Activated CD4-positive, alpha-beta T cell treated with anti-CD3 and anti-CD28 coated beads for 36 hours (primary cell): ENCODE measurements around the gene AOAH. TPM values are rescaled to one million over a fixed set of nuclear protein-coding genes. Genes with fewer than 3 reads are reported as not detected.

Experiments used
- ATAC-seq: fragments of 200-7000 bp; cut with Tn5 transposase; one replicate; pipeline ENCODE4 v1.10.0; 2021; ENCODE audit warnings: mild to moderate bottlenecking, moderate library complexity
- CTCF ChIA-PET: fragments of 350-600 bp; sonication (Branson Sonifier 250); formaldehyde crosslinking; loops from one replicate; lab custom pipeline; 2021; ENCODE audit warnings: antibody characterized with exemption; lab: Charles Lee
- POLR2A ChIA-PET: fragments of 350-600 bp; sonication (Branson Sonifier 250); formaldehyde crosslinking; loops from one replicate; lab custom pipeline; 2021; ENCODE audit warnings: antibody characterized with exemption, inconsistent platforms; lab: Charles Lee
- DNase-seq: peaks from one replicate; pipeline ENCODE4 v3.0.0-alpha.2; 2020
- H3K27ac Mint-ChIP-seq: one replicate; pipeline ENCODE4 v1.8.0; 2021; ENCODE audit warnings: mixed read lengths
- H3K27me3 Mint-ChIP-seq: one replicate; pipeline ENCODE4 v1.8.0; 2021; ENCODE audit warnings: mixed read lengths
- H3K36me3 Mint-ChIP-seq: one replicate; pipeline ENCODE4 v1.8.0; 2021; ENCODE audit warnings: low read depth, mixed read lengths
- H3K4me1 Mint-ChIP-seq: one replicate; pipeline ENCODE4 v1.8.0; 2021; ENCODE audit warnings: mixed read lengths
- H3K4me3 Mint-ChIP-seq: one replicate; pipeline ENCODE4 v1.8.0; 2021; ENCODE audit warnings: mild to moderate bottlenecking, moderate library complexity, mixed read lengths
- H3K9me3 Mint-ChIP-seq: one replicate; pipeline ENCODE4 v1.8.0; 2021; ENCODE audit warnings: low read depth, mixed read lengths
- intact Hi-C, 2 experiments: fragments of 100-400 bp; cut with DNase I in 1 of 2; cut with micrococcal nuclease in 1 of 2; formaldehyde crosslinking; loops; one replicate each; pipeline versions ENCODE4 v1.14.2 to v1.15.1; 2022 to 2024; cut with DNase I, micrococcal nuclease
- total RNA-seq, 2 experiments: library from RNA; stranded (reverse); gene quantifications; one replicate each; pipeline ENCODE4 v1.2.3, GENCODE V29; 2021

AOAH gene
- total RNA-seq, 2 experiments from 2014 or later: 9.2 to 10.0 TPM

GRCh38 chr7:36633377-36633776 is 90.9 kb downstream of the AOAH start:
- DNase-seq (no peak), ATAC-seq (no peak)
- H3K4me1 Mint-ChIP-seq: peaks cover 24% of the 10 kb centered on the region
- H3K9me3 Mint-ChIP-seq: no peaks in the 10 kb centered on the region
- no peak overlapping the region for H3K4me3 Mint-ChIP-seq
- intact Hi-C loops: no loop called here
- peaks cover 21% of the 10 kb centered on the region for H3K36me3 Mint-ChIP-seq
- H3K27me3 Mint-ChIP-seq: no peaks in the 10 kb centered on the region
- H3K27ac Mint-ChIP-seq: no peak overlapping the region
- CTCF ChIA-PET: no interaction called here
- POLR2A ChIA-PET: no interaction called here

GRCh38 chr7:36630112-36630650 is 94.1 kb downstream of the AOAH start:
- CTCF ChIA-PET: interaction anchor here (1.0 kb wide), 1 partner anchor 9 kb away, joined by 3 read pairs; no protein-coding TSS in a partner anchor
- Mint-ChIP-seq H3K4me1 (peaks cover 2% of the 10 kb centered on the region), H3K4me3 (no peak overlapping the region), H3K36me3 (peaks cover 11% of the 10 kb centered on the region), H3K9me3 (no peaks in the 10 kb centered on the region), H3K27ac (no peak overlapping the region), H3K27me3 (no peaks in the 10 kb centered on the region)
- POLR2A ChIA-PET: no interaction called here
- intact Hi-C loops: no loop called here
- ATAC-seq (no peak), DNase-seq (no peak)

- no peak for ATAC-seq
- Mint-ChIP-seq H3K36me3 (peaks cover 11% of the 10 kb centered on the region), H3K4me3 (no peak overlapping the region), H3K9me3 (no peaks in the 10 kb centered on the region), H3K27ac (no peak overlapping the region), H3K27me3 (no peaks in the 10 kb centered on the region), H3K4me1 (peaks cover 2% of the 10 kb centered on the region)
- POLR2A ChIA-PET: no interaction called here
- intact Hi-C loops: no loop called here
- CTCF ChIA-PET: interaction anchor here (0.6 kb wide), 1 partner anchor 9 kb away, joined by 4 read pairs; no protein-coding TSS in a partner anchor
- DNase-seq: no peak
These were observed 94.9 kb downstream of the AOAH start for GRCh38 chr7:36629351-36629750.

- intact Hi-C loops: no loop called here
- Mint-ChIP-seq H3K9me3 (no peaks in the 10 kb centered on the region), H3K4me1 (peaks cover 2% of the 10 kb centered on the region), H3K27me3 (no peaks in the 10 kb centered on the region), H3K27ac (no peak overlapping the region), H3K36me3 (peaks cover 11% of the 10 kb centered on the region), H3K4me3 (no peak overlapping the region)
- DNase-seq (no peak), ATAC-seq (no peak)
- CTCF ChIA-PET: interaction anchor here (0.7 kb wide), 1 partner anchor 576 kb away, joined by 3 read pairs; no protein-coding TSS in a partner anchor
- POLR2A ChIA-PET: interaction anchor here (0.5 kb wide), 1 partner anchor 131 kb away, joined by 3 read pairs; no protein-coding TSS in a partner anchor
These were observed 96.5 kb downstream of the AOAH start for GRCh38 chr7:36627836-36628235.

- no peak overlapping the region for H3K27ac Mint-ChIP-seq
- POLR2A ChIA-PET: no interaction called here
These were observed 98.2 kb downstream of the AOAH start for GRCh38 chr7:36626111-36626510.

GRCh38 chr7:36625247-36625646 is 99.0 kb downstream of the AOAH start:
- H3K4me1 Mint-ChIP-seq: peaks cover 11% of the 10 kb centered on the region
- H3K27me3 Mint-ChIP-seq: no peaks in the 10 kb centered on the region
- no peak for DNase-seq
- no peaks in the 10 kb centered on the region for H3K9me3 Mint-ChIP-seq
- intact Hi-C loops: no loop called here
- no peak overlapping the region for H3K27ac Mint-ChIP-seq
- POLR2A ChIA-PET: interaction anchor here (0.5 kb wide), 1 partner anchor 14 kb away, joined by 5 read pairs; no protein-coding TSS in a partner anchor
- CTCF ChIA-PET: interaction anchor here (0.7 to 1.1 kb wide), 2 partner anchors 46 to 1203 kb away, joined by 3 to 5 read pairs; no protein-coding TSS in a partner anchor
- H3K4me3 Mint-ChIP-seq: no peak overlapping the region
- no peak for ATAC-seq
- H3K36me3 Mint-ChIP-seq: peaks cover 11% of the 10 kb centered on the region

More at GRCh38 chr7:36626111-36626510, 98.2 kb downstream of the AOAH start:
- CTCF ChIA-PET: interaction anchor here (0.7 to 2.1 kb wide), 2 partner anchors 12 to 600 kb away, joined by 3 to 6 read pairs; no protein-coding TSS in a partner anchor
- ATAC-seq (no peak), DNase-seq (no peak)
- H3K4me3 Mint-ChIP-seq: no peak overlapping the region
- peaks cover 11% of the 10 kb centered on the region for H3K4me1 Mint-ChIP-seq
- intact Hi-C loops: no loop called here
- H3K36me3 Mint-ChIP-seq: peaks cover 13% of the 10 kb centered on the region
- no peaks in the 10 kb centered on the region for H3K27me3 Mint-ChIP-seq
- no peaks in the 10 kb centered on the region for H3K9me3 Mint-ChIP-seq

- no peak for ATAC-seq
- H3K36me3 Mint-ChIP-seq: peaks cover 9% of the 10 kb centered on the region
- no peak for DNase-seq
- peaks cover 10% of the 10 kb centered on the region for H3K4me1 Mint-ChIP-seq
- intact Hi-C loops: no loop called here
- ChIA-PET POLR2A (no interaction called here), CTCF (interaction anchor here (0.7 to 2.2 kb wide), 4 partner anchors 15 to 617 kb away, joined by 3 to 4 read pairs (median 3); no protein-coding TSS in a partner anchor)
- no peak overlapping the region for H3K27ac Mint-ChIP-seq
- H3K9me3 Mint-ChIP-seq: no peaks in the 10 kb centered on the region
- no peaks in the 10 kb centered on the region for H3K27me3 Mint-ChIP-seq
- no peak overlapping the region for H3K4me3 Mint-ChIP-seq
These were observed 101.0 kb downstream of the AOAH start for GRCh38 chr7:36623247-36623646.

GRCh38 chr7:36621396-36621795 is 102.9 kb downstream of the AOAH start:
- peaks cover 5% of the 10 kb centered on the region for H3K36me3 Mint-ChIP-seq
- H3K27ac Mint-ChIP-seq: no peak overlapping the region
- H3K4me1 Mint-ChIP-seq: peaks cover 9% of the 10 kb centered on the region
- intact Hi-C loops: no loop called here
- POLR2A ChIA-PET: no interaction called here
- H3K27me3 Mint-ChIP-seq: no peaks in the 10 kb centered on the region
- no peaks in the 10 kb centered on the region for H3K9me3 Mint-ChIP-seq
- no peak for DNase-seq
- CTCF ChIA-PET: no interaction called here
- no peak for ATAC-seq
- H3K4me3 Mint-ChIP-seq: no peak overlapping the region

GRCh38 chr7:36620166-36620708 is 104.1 kb downstream of the AOAH start:
- Mint-ChIP-seq H3K4me1 (peaks cover 9% of the 10 kb centered on the region), H3K27me3 (no peaks in the 10 kb centered on the region), H3K27ac (no peak overlapping the region), H3K4me3 (no peak overlapping the region), H3K9me3 (no peaks in the 10 kb centered on the region), H3K36me3 (peaks cover 9% of the 10 kb centered on the region)
- ATAC-seq: no peak
- ChIA-PET POLR2A (interaction anchor here (0.6 kb wide), 1 partner anchor 133 kb away, joined by 3 read pairs; no protein-coding TSS in a partner anchor), CTCF (interaction anchor here (0.6 to 0.9 kb wide), 3 partner anchors 10 to 549 kb away, joined by 3 read pairs; no protein-coding TSS in a partner anchor)
- DNase-seq: no peak
- intact Hi-C loops: no loop called here

GRCh38 chr7:36617408-36617807 is 106.9 kb downstream of the AOAH start:
- DNase-seq (no peak), ATAC-seq (no peak)
- H3K27ac Mint-ChIP-seq: no peak overlapping the region
- H3K9me3 Mint-ChIP-seq: no peaks in the 10 kb centered on the region
- intact Hi-C loops: no loop called here
- POLR2A ChIA-PET: no interaction called here
- CTCF ChIA-PET: no interaction called here
- peaks cover 9% of the 10 kb centered on the region for H3K36me3 Mint-ChIP-seq
- peaks cover 16% of the 10 kb centered on the region for H3K4me1 Mint-ChIP-seq
- no peak overlapping the region for H3K4me3 Mint-ChIP-seq
- no peaks in the 10 kb centered on the region for H3K27me3 Mint-ChIP-seq

- Mint-ChIP-seq H3K27ac (no peak overlapping the region), H3K4me3 (no peak overlapping the region), H3K4me1 (peaks cover 7% of the 10 kb centered on the region), H3K36me3 (peaks cover 4% of the 10 kb centered on the region), H3K27me3 (no peaks in the 10 kb centered on the region), H3K9me3 (no peaks in the 10 kb centered on the region)
- POLR2A ChIA-PET: no interaction called here
- intact Hi-C loops: no loop called here
- CTCF ChIA-PET: interaction anchor here (1.1 kb wide), 1 partner anchor 23 kb away, joined by 3 read pairs; no protein-coding TSS in a partner anchor
- DNase-seq (no peak), ATAC-seq (no peak)
These were observed 108.3 kb downstream of the AOAH start for GRCh38 chr7:36615852-36616540.
